Suprapubic skin (tissue), 4 donors: Measurements from ENCODE around the gene CD4.

Experiments
- POLR2A ChIP-seq, 2 donors: fragments of 450-650 bp; IDR thresholded peaks; one replicate each; pipeline ENCODE4 v1.6.1; 2017; ENCODE audit warnings: antibody characterized with exemption in 2 of 2, mild to moderate bottlenecking in 2 of 2, moderate library complexity in 2 of 2
- POLR2AphosphoS5 ChIP-seq, 3 donors: sonication (generic); formaldehyde crosslinking; IDR thresholded peaks; one replicate each; pipeline ENCODE4 v1.6.1; 2017; ENCODE audit warnings: antibody characterized with exemption in 3 of 3
- TF ChIP-seq, protein P1 (sequence below), 2 donors: fragments of 200-600 bp in 1 of 2; fragments of 450-650 bp in 1 of 2; sonication (generic) in 1 of 2; IDR thresholded peaks; one replicate each; pipeline ENCODE4 v1.5.1; 2016 to 2019; ENCODE audit warnings: antibody characterized with exemption in 2 of 2, mild to moderate bottlenecking in 1 of 2, moderate library complexity in 1 of 2

GRCh38 chr12:6807170-6807569 lies 17.8 kb downstream of the CD4 start:
- TF ChIP-seq POLR2A (IDR thresholded peaks at IDR 0.05) = no peak
- TF ChIP-seq POLR2AphosphoS5 (IDR thresholded peaks at IDR 0.05) = no peak
- TF ChIP-seq, protein P1, sequence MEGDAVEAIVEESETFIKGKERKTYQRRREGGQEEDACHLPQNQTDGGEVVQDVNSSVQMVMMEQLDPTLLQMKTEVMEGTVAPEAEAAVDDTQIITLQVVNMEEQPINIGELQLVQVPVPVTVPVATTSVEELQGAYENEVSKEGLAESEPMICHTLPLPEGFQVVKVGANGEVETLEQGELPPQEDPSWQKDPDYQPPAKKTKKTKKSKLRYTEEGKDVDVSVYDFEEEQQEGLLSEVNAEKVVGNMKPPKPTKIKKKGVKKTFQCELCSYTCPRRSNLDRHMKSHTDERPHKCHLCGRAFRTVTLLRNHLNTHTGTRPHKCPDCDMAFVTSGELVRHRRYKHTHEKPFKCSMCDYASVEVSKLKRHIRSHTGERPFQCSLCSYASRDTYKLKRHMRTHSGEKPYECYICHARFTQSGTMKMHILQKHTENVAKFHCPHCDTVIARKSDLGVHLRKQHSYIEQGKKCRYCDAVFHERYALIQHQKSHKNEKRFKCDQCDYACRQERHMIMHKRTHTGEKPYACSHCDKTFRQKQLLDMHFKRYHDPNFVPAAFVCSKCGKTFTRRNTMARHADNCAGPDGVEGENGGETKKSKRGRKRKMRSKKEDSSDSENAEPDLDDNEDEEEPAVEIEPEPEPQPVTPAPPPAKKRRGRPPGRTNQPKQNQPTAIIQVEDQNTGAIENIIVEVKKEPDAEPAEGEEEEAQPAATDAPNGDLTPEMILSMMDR (IDR thresholded peaks at IDR 0.05) = no peak
